Left ventricle myocardium inferior (tissue), 1 donor: ENCODE results near the gene OLFML2A. TPM values are rescaled to one million over a fixed set of nuclear protein-coding genes. Genes with fewer than 3 reads are reported as not detected.

Experiments used
- DNase-seq: peaks from one replicate; pipeline ENCODE4 v3.0.0-alpha.2; 2020
- H3K27ac ChIP-seq: fragments of 200-600 bp; replicated peaks from 2 replicates; pipeline ENCODE4 v1.8.0; 2021
- H3K27me3 ChIP-seq: fragments of 200-600 bp; 2 replicates; pipeline ENCODE4 v1.8.0; 2021; ENCODE audit warnings: low read depth
- H3K36me3 ChIP-seq: fragments of 200-600 bp; 2 replicates; pipeline ENCODE4 v1.8.0; 2021
- H3K4me1 ChIP-seq: fragments of 200-600 bp; 2 replicates; pipeline ENCODE4 v1.8.0; 2021
- H3K4me3 ChIP-seq: fragments of 200-600 bp; 2 replicates; pipeline ENCODE4 v1.8.0; 2021; ENCODE audit warnings: mild to moderate bottlenecking, moderate library complexity
- H3K9me3 ChIP-seq: fragments of 200-600 bp; replicated peaks from 2 replicates; pipeline ENCODE4 v1.8.0; 2021
- intact Hi-C: fragments of 100-400 bp; cut with micrococcal nuclease; formaldehyde crosslinking; loops from one replicate; pipeline ENCODE4 v1.11.0; 2022
- total RNA-seq: library from RNA; stranded (reverse); fragmentation: NEBNext Ultra II Directional; extraction: Animal tissue kit (Norgen Biotek cat#: 25700); gene quantifications from one replicate; pipeline ENCODE4 v1.2.1, GENCODE V29; 2021
- TF ChIP-seq, protein P1 (sequence below): fragments of 200-600 bp; IDR thresholded peaks from 2 replicates; pipeline ENCODE4 v1.8.0; 2021; ENCODE audit warnings: antibody characterized with exemption, mild to moderate bottlenecking, borderline replicate concordance
- donor health status: DM: no; HTN: yes; CAD: no; lungs with severe emphysema.

The OLFML2A gene
- total RNA-seq, 1 donor from 2014 or later, result 41.1 TPM

DNA sequence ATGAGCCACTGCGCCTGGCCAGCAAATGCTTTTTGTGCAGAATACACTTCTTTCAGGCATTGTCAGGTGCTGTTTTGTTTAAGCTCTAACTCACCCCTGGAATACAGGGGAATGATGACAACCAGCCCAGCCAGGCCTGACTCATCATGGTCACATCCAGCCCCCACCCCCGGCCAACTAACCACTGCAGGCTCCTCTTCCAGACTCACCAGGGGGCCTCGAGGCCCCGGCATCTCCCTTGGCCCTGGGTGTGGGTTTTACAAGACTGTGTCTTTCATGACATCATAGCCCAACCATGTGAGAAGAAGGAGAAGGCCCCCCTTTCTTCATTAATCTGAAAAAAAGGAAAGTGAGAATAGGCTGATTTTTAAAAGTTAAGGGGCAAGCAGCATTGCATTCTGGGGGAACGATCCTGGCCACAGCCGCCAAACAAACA lies 35.5 kb downstream of the OLFML2A start:
- intact Hi-C loops, result no loop called here
- TF ChIP-seq, protein P1, sequence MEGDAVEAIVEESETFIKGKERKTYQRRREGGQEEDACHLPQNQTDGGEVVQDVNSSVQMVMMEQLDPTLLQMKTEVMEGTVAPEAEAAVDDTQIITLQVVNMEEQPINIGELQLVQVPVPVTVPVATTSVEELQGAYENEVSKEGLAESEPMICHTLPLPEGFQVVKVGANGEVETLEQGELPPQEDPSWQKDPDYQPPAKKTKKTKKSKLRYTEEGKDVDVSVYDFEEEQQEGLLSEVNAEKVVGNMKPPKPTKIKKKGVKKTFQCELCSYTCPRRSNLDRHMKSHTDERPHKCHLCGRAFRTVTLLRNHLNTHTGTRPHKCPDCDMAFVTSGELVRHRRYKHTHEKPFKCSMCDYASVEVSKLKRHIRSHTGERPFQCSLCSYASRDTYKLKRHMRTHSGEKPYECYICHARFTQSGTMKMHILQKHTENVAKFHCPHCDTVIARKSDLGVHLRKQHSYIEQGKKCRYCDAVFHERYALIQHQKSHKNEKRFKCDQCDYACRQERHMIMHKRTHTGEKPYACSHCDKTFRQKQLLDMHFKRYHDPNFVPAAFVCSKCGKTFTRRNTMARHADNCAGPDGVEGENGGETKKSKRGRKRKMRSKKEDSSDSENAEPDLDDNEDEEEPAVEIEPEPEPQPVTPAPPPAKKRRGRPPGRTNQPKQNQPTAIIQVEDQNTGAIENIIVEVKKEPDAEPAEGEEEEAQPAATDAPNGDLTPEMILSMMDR, result no peak
- peaks cover 7% of the 10 kb centered on the region for H3K36me3 ChIP-seq
- peaks cover 6% of the 10 kb centered on the region for H3K4me1 ChIP-seq
- no peaks in the 10 kb centered on the region for H3K27me3 ChIP-seq
- no peaks in the 10 kb centered on the region for H3K9me3 ChIP-seq
- H3K27ac ChIP-seq, result peak overlapping the region; percentile 63
- DNase-seq, result peak; percentile 48
- H3K4me3 ChIP-seq, result no peak overlapping the region

DNA sequence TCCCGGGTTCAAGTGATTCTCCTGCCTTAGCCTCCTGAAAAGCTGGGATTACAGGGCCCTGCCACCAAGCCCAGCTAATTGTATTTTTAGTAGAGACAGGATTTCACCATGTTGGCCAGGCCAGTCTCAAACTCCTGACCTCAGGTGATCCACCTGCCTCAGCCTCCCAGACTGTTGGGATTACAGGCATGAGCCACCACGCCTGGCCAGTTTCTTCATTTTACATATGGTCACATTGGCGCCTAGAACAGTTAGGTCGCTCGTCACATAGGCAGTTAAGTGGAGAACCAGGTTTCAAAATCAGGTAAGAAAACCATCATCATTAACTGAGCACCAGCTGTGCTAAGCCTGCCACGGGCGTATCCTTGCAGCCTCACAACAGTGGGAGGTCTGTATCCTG lies 36.1 kb downstream of the OLFML2A start:
- Histone ChIP-seq H3K4me1 (peaks cover 6% of the 10 kb centered on the region), H3K27ac (peak overlapping the region; percentile 23), H3K36me3 (peaks cover 7% of the 10 kb centered on the region), H3K27me3 (no peaks in the 10 kb centered on the region), H3K9me3 (no peaks in the 10 kb centered on the region), H3K4me3 (no peak overlapping the region)
- TF ChIP-seq, protein P1, result no peak
- DNase-seq, result no peak
- intact Hi-C loops, result no loop called here

DNA sequence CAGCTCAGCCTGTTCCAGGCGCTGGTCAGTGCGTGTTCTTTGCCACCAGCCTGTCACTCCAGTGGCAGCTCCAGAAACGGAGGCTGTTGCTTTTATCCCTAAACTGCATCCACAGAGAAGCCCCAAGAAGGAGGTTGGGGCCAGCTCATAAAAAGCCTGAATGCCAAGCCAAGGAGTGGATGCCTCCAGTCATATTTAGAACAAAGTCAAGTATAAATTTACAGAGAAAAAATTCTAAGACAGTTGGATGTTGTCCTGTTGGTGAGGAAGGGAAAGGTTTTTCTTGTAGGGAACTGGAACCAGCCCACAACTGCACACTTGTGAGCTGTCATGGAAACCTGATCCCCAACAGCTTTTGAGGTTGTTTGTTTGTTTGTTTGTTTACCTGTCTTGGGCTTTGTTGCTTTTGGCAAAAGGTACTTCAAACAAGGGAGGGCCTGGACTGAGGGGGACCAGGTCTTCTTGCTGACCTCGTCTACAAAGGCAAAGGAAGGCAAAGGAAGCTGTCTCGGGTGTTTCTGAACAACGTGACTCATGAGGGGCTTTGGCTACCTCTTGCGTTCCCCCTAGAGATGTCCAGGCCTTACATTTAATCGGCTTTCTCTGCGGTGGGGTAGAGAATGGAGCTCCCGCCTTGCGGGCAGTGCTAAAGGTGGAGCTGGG lies 36.7 kb downstream of the OLFML2A start:
- H3K27ac ChIP-seq, result peak overlapping the region; percentile 23
- intact Hi-C loops, result no loop called here

DNA sequence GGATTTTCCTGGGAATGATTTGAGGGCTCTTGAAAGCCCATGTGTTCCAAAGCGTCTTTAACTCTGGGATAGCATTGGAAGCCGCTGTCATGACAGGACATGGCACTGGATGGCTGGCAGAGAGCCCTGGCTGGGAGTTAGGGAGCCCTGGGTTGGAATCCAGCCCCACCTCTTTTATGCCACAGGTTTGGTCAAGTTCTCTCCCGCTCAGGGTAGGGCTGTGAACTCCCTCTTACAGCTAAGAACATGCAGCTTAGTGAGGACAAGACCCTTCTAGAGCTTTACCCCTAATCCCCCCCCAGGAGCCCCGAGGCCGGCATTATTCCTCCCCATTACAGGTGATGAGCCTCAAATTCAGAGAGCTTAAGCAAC lies 37.2 kb downstream of the OLFML2A start:
- Histone ChIP-seq H3K4me3 (no peak overlapping the region), H3K36me3 (peaks cover 7% of the 10 kb centered on the region), H3K27me3 (no peaks in the 10 kb centered on the region), H3K27ac (no peak overlapping the region), H3K9me3 (no peaks in the 10 kb centered on the region), H3K4me1 (peaks cover 17% of the 10 kb centered on the region)
- DNase-seq, result no peak
- TF ChIP-seq, protein P1, result no peak
- intact Hi-C loops, result no loop called here

More for the DNA sequence above, 36.7 kb downstream of the OLFML2A start:
- peaks cover 7% of the 10 kb centered on the region for H3K36me3 ChIP-seq
- TF ChIP-seq, protein P1, result no peak
- peaks cover 12% of the 10 kb centered on the region for H3K4me1 ChIP-seq
- H3K4me3 ChIP-seq, result no peak overlapping the region
- no peak for DNase-seq
- H3K27me3 ChIP-seq, result no peaks in the 10 kb centered on the region
- no peaks in the 10 kb centered on the region for H3K9me3 ChIP-seq

DNA sequence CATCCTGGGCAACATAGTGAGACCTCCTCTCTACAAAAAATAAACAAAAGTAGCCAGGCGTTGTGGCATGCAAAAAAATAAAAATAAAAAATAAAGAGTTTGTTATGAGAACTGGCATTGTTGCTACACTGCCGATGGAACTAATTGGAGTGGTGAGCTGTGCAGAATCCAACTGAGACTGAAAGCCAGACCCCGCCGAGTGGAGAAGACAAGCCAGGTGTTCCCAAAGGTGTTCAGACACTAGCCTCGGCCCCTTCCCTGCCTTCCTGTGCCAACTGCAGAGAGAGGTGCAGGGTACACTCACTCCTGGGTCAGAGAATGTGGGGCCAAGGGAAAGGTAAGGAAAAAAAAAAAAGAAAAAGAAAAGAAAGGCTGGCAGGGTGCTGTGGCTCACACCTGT lies 38.7 kb downstream of the OLFML2A start:
- Histone ChIP-seq H3K27ac (no peak overlapping the region), H3K4me3 (no peak overlapping the region), H3K36me3 (no peaks in the 10 kb centered on the region), H3K4me1 (peaks cover 24% of the 10 kb centered on the region), H3K27me3 (no peaks in the 10 kb centered on the region), H3K9me3 (no peaks in the 10 kb centered on the region)
- DNase-seq, result no peak
- intact Hi-C loops, result no loop called here
- TF ChIP-seq, protein P1, result no peak
